HL-60/S4 treated with phorbol 12-myristate 13-acetate at 8.2 ng/mL for 4 days and 3 days (cell line): ENCODE results near the gene TMED10.

Experiments
- in situ Hi-C: fragments of 300-500 bp; cut with MboI; formaldehyde crosslinking; loops from 2 replicates; pipeline ENCODE4 v1.15.0; 2022; ENCODE audit warnings: low sequenced_read_pairs

Gene TMED10

GRCh38 chr14:75176142-75176820 is at the start of gene TMED10:
Gene TMED10 (minus strand): TSS chr14:75176612. CDS start chr14:75176579, 33 bp downstream.
- in situ Hi-C loops: no loop called here

- in situ Hi-C loops: no loop called here
Observed at GRCh38 chr14:75224561-75224960, 48.1 kb upstream of the TMED10 start.

GRCh38 chr14:75223664-75224154 is 47.3 kb upstream of the TMED10 start:
- in situ Hi-C loops: no loop called here

- in situ Hi-C loops: no loop called here
Observed at GRCh38 chr14:75222208-75222701, 45.8 kb upstream of the TMED10 start.

- in situ Hi-C loops: no loop called here
Observed at GRCh38 chr14:75221797-75222196, 45.4 kb upstream of the TMED10 start.

GRCh38 chr14:75220156-75220555 is 43.7 kb upstream of the TMED10 start:
- in situ Hi-C loops: no loop called here

GRCh38 chr14:75217508-75218206 is 41.2 kb upstream of the TMED10 start:
- in situ Hi-C loops: no loop called here

- in situ Hi-C loops: no loop called here
Observed at GRCh38 chr14:75216427-75217006, 40.1 kb upstream of the TMED10 start.

- in situ Hi-C loops: no loop called here
Observed at GRCh38 chr14:75215520-75215919, 39.1 kb upstream of the TMED10 start.

- in situ Hi-C loops: no loop called here
Observed at GRCh38 chr14:75214558-75214957, 38.1 kb upstream of the TMED10 start.

- in situ Hi-C loops: no loop called here
Observed at GRCh38 chr14:75213172-75213571, 36.8 kb upstream of the TMED10 start.

GRCh38 chr14:75208843-75209242 is 32.4 kb upstream of the TMED10 start:
- in situ Hi-C loops: no loop called here

GRCh38 chr14:75206190-75206589 is 29.8 kb upstream of the TMED10 start:
- in situ Hi-C loops: no loop called here

- in situ Hi-C loops: no loop called here
Observed at GRCh38 chr14:75205591-75205990, 29.2 kb upstream of the TMED10 start.

GRCh38 chr14:75204116-75204515 is 27.7 kb upstream of the TMED10 start:
- in situ Hi-C loops: no loop called here

- in situ Hi-C loops: no loop called here
Observed at GRCh38 chr14:75202657-75203056, 26.2 kb upstream of the TMED10 start.

- in situ Hi-C loops: no loop called here
Observed at GRCh38 chr14:75201087-75201486, 24.7 kb upstream of the TMED10 start.

- in situ Hi-C loops: no loop called here
Observed at GRCh38 chr14:75200451-75200850, 24.0 kb upstream of the TMED10 start.

- in situ Hi-C loops: no loop called here
Observed at GRCh38 chr14:75198291-75198933, 22.0 kb upstream of the TMED10 start.

GRCh38 chr14:75197338-75197737 is 20.9 kb upstream of the TMED10 start:
- in situ Hi-C loops: no loop called here

- in situ Hi-C loops: no loop called here
Observed at GRCh38 chr14:75196468-75196867, 20.1 kb upstream of the TMED10 start.
